ENCODE results near the gene NFATC3. TPM values are rescaled to one million over a fixed set of nuclear protein-coding genes. Genes with fewer than 3 reads are reported as not detected.

Gene NFATC3
- total RNA-seq, 1 experiment from 2014 or later = 33.0 TPM

- Histone ChIP-seq H2BK5ac (ENCODE audit: insufficient read length, low read length) (no peak overlapping the region), H4K5ac (ENCODE audit: insufficient read length, low read depth, low read length) (no peak overlapping the region), H3K23ac (ENCODE audit: insufficient read length, low read depth, low read length) (no peak overlapping the region), H3K9ac (ENCODE audit: extremely low read depth, insufficient read length, low read length) (no peak overlapping the region), H2BK20ac (ENCODE audit: low read depth, low read length, poor library complexity, severe bottlenecking) (no peak overlapping the region), H2BK12ac (ENCODE audit: insufficient read length, low read depth, low read length) (no peak overlapping the region), H3T11ph (ENCODE audit: low read length) (no peak overlapping the region), H2BK120ac (ENCODE audit: low read depth, low read length, poor library complexity, severe bottlenecking) (no peak overlapping the region), H3K18ac (ENCODE audit: insufficient read length, low read depth, low read length) (no peak overlapping the region), H3K4me1 (ENCODE audit: insufficient read depth, low read length) (no peaks in the 10 kb centered on the region), H3K4ac (ENCODE audit: low read depth, low read length) (no peak overlapping the region), H2AFZ (ENCODE audit: low read length) (no peak overlapping the region), H2BK15ac (ENCODE audit: low read depth, low read length) (no peak overlapping the region), H4K8ac (replicated peaks; ENCODE audit: insufficient read length, low read depth, low read length) (no peak overlapping the region), H3K56ac (ENCODE audit: insufficient read length, low read depth, low read length) (no peak overlapping the region), H3K4me2 (ENCODE audit: insufficient read depth, insufficient read length, low read length) (no peak overlapping the region), H4K20me1 (ENCODE audit: control insufficient read depth, insufficient read depth, insufficient read length) (no peaks in the 10 kb centered on the region), H3K9me3 (ENCODE audit: control insufficient read depth, low read depth, low read length) (no peaks in the 10 kb centered on the region), H3K79me2 (ENCODE audit: insufficient read depth, low read length) (no peaks in the 10 kb centered on the region), H2AK5ac (ENCODE audit: insufficient read length, low read length) (no peak overlapping the region), H4K91ac (ENCODE audit: insufficient read length, low read depth, low read length) (no peak overlapping the region), H3K27me3 (ENCODE audit: insufficient read depth, low read length) (no peaks in the 10 kb centered on the region), H3K27ac (ENCODE audit: insufficient read length, low read depth, low read length) (no peak overlapping the region), H3K23me2 (ENCODE audit: insufficient read length, low read depth, low read length, poor library complexity, severe bottlenecking) (no peaks in the 10 kb centered on the region), H3K79me1 (ENCODE audit: insufficient read depth, low read depth, low read length, poor library complexity, severe bottlenecking) (no peaks in the 10 kb centered on the region), H3K14ac (ENCODE audit: insufficient read depth, low read length) (no peak overlapping the region)
- no peaks in the 10 kb centered on the region for H3K9me3 Mint-ChIP-seq
- WGBS (ENCODE audit: extremely low coverage, insufficient read length, low lambda C conversion rate) = no CpG with 5 or more reads among the region's 3 CpGs
- H3K27me3 Mint-ChIP-seq (ENCODE audit: low read depth) = no peaks in the 10 kb centered on the region
- H3K4me1 Mint-ChIP-seq = no peaks in the 10 kb centered on the region
- TF ChIP-seq, protein P1, sequence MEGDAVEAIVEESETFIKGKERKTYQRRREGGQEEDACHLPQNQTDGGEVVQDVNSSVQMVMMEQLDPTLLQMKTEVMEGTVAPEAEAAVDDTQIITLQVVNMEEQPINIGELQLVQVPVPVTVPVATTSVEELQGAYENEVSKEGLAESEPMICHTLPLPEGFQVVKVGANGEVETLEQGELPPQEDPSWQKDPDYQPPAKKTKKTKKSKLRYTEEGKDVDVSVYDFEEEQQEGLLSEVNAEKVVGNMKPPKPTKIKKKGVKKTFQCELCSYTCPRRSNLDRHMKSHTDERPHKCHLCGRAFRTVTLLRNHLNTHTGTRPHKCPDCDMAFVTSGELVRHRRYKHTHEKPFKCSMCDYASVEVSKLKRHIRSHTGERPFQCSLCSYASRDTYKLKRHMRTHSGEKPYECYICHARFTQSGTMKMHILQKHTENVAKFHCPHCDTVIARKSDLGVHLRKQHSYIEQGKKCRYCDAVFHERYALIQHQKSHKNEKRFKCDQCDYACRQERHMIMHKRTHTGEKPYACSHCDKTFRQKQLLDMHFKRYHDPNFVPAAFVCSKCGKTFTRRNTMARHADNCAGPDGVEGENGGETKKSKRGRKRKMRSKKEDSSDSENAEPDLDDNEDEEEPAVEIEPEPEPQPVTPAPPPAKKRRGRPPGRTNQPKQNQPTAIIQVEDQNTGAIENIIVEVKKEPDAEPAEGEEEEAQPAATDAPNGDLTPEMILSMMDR (conservative IDR thresholded peaks at IDR 0.05) = no peak
- H3K36me3 Mint-ChIP-seq (ENCODE audit: insufficient read depth in 1 of 3, low read depth in 3 of 3) = peaks cover 2 to 36% (median 13%) of the 10 kb centered on the region in 3 experiments; a peak in 6 of 7 replicates
- DNase-seq = no peak
- no peak overlapping the region for H3K27ac Mint-ChIP-seq
- no peak overlapping the region for H3K4me3 Mint-ChIP-seq
These were observed 23.8 kb upstream of the NFATC3 start for GRCh38 chr16:68061396-68061795.
